Trophoblast cell (in vitro differentiated cells and primary cell): Measurements from ENCODE around the gene EEIG1.

Source experiments
- DNase-seq, 2 donors: peaks; one replicate each; pipeline ENCODE4 v3.0.0-alpha.2; 2016
- H2AFZ ChIP-seq: 2 replicates; pipeline ENCODE4 v1.6.1; 2013; ENCODE audit warnings: low read length, moderate library complexity, mild to moderate bottlenecking; ENCODE audit not compliant: insufficient read depth, poor library complexity
- H2AK5ac ChIP-seq: 2 replicates; pipeline ENCODE4 v1.6.1; 2013; ENCODE audit warnings: mild to moderate bottlenecking, low read length
- H2BK120ac ChIP-seq: 2 replicates; pipeline ENCODE4 v1.6.1; 2013; ENCODE audit warnings: low read length, mild to moderate bottlenecking, moderate library complexity; ENCODE audit not compliant: insufficient read depth, poor library complexity
- H2BK12ac ChIP-seq: 2 replicates; pipeline ENCODE4 v1.6.1; 2013; ENCODE audit warnings: mild to moderate bottlenecking, low read length, moderate library complexity
- H2BK5ac ChIP-seq: 2 replicates; pipeline ENCODE4 v1.6.1; 2013; ENCODE audit warnings: low read length, low read depth, moderate library complexity, mild to moderate bottlenecking; ENCODE audit not compliant: poor library complexity
- H3K14ac ChIP-seq: 2 replicates; pipeline ENCODE4 v1.6.1; 2013; ENCODE audit warnings: mild to moderate bottlenecking, low read length
- H3K18ac ChIP-seq: 2 replicates; pipeline ENCODE4 v1.6.1; 2013; ENCODE audit warnings: mild to moderate bottlenecking, low read length
- H3K23ac ChIP-seq: 2 replicates; pipeline ENCODE4 v1.6.1; 2013; ENCODE audit warnings: low read length
- H3K27ac ChIP-seq: 2 replicates; pipeline ENCODE4 v1.5.1; 2013; ENCODE audit warnings: low read depth, mild to moderate bottlenecking, inconsistent platforms, low read length, moderate library complexity
- H3K27me3 ChIP-seq: 2 replicates; pipeline ENCODE4 v1.6.1; 2013; ENCODE audit warnings: inconsistent platforms, mild to moderate bottlenecking, low read length, moderate library complexity; ENCODE audit not compliant: insufficient read depth
- H3K36me3 ChIP-seq, 2 experiments: 1 replicate in 1 of 2; 2 replicates in 1 of 2; pipeline ENCODE4 v1.6.1; 2013; ENCODE audit warnings: low read length in 2 of 2, mild to moderate bottlenecking in 2 of 2, moderate library complexity in 1 of 2; ENCODE audit not compliant: insufficient read depth in 2 of 2, control insufficient read depth in 1 of 2
- H3K4ac ChIP-seq: 2 replicates; pipeline ENCODE4 v1.6.1; 2013; ENCODE audit warnings: low read depth, mild to moderate bottlenecking, low read length, moderate library complexity
- H3K4me1 ChIP-seq, 2 experiments: 1 replicate in 1 of 2; 2 replicates in 1 of 2; pipeline ENCODE4 v1.6.1; 2013; ENCODE audit warnings: low read length in 2 of 2, mild to moderate bottlenecking in 2 of 2, moderate library complexity in 1 of 2; ENCODE audit not compliant: insufficient read depth in 2 of 2, control insufficient read depth in 1 of 2
- H3K4me2 ChIP-seq: 2 replicates; pipeline ENCODE4 v1.6.1; 2013; ENCODE audit warnings: inconsistent platforms, mild to moderate bottlenecking, low read length, moderate library complexity
- H3K4me3 ChIP-seq: 2 replicates; pipeline ENCODE4 v1.5.1; 2013; ENCODE audit warnings: mild to moderate bottlenecking, low read depth, low read length, inconsistent platforms
- H3K79me1 ChIP-seq: one replicate; pipeline ENCODE4 v1.6.1; 2013; ENCODE audit warnings: low read length
- H3K79me2 ChIP-seq: 2 replicates; pipeline ENCODE4 v1.6.1; 2013; ENCODE audit warnings: low read length, mild to moderate bottlenecking; ENCODE audit not compliant: control insufficient read depth, insufficient read depth, poor library complexity
- H3K9ac ChIP-seq: 2 replicates; pipeline ENCODE4 v1.6.1; 2013; ENCODE audit warnings: mild to moderate bottlenecking, low read length
- H3K9me3 ChIP-seq: 2 replicates; pipeline ENCODE4 v1.6.1; 2013; ENCODE audit warnings: low read depth, mild to moderate bottlenecking, control low read depth, inconsistent platforms, low read length; ENCODE audit not compliant: insufficient read depth
- H4K12ac ChIP-seq: 2 replicates; pipeline ENCODE4 v1.6.1; 2013; ENCODE audit warnings: low read depth, mild to moderate bottlenecking, low read length, moderate library complexity
- H4K8ac ChIP-seq: 2 replicates; pipeline ENCODE4 v1.6.1; 2013; ENCODE audit warnings: low read depth, mild to moderate bottlenecking, low read length, moderate library complexity
- H4K91ac ChIP-seq: one replicate; pipeline ENCODE4 v1.6.1; 2013; ENCODE audit warnings: low read depth, mild to moderate bottlenecking, low read length, moderate library complexity
- WGBS: extraction: QIAGEN DNeasy Blood & Tissue Kit; methylation state at CpG from one replicate; pipeline ENCODE4 v1.1.7; 2013; ENCODE audit warnings: missing lambda C conversion rate; ENCODE audit not compliant: insufficient read length, insufficient coverage; ENCODE audit errors: extremely low coverage; 5-methylcytosine and 5-hydroxymethylcytosine counted together

Gene EEIG1

DNA sequence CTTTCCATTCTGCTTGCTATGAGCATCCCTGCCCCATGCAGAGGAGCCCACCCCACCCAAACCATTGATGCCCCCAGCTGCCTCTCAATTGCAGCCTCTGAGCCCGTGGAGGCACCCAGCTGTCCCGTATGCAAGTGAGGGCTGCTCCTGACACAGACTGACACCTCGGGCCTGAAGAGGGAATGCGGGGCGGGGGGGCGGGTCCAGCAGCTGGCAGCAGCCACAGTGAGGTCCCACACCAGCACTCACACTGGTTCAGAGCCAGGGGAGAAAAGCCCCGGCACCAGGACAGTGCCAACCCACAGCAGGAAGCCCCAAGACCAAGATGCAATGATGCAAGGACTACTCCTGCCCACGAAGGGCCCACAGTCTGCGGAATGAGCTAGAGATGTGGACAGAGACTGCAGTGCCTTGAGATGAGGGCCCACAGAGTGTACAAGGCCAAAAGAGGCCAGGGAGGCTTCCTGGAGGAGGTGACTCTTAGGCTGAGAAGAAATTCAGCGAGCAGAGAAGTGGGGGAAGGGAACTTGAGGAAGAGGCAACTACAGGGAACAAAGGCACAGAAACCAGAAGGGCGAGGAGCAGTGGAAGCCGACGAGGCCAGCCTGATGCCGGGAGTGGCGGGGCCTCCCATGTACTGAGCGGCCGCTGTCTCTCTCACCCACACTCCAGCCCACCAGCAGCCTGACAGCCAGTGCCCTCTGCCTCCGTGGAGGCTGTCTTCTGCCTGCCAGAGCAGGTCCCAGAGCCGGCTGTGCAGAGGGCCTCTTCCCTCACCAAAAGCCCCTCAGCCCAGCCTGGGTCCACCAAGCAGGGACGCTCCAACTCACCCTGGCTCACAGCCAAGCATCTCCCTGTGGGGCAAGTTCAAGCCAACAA, 9.2 kb downstream of the EEIG1 start:
- H4K12ac ChIP-seq, result no peak overlapping the region
- WGBS, result no CpG with 5 or more reads among the region's 20 CpGs
- H3K18ac ChIP-seq, result peak overlapping the region; percentile 26
- no peak for DNase-seq
- H3K79me2 ChIP-seq, result peaks cover 70% of the 10 kb centered on the region
- H2BK12ac ChIP-seq, result peak overlapping the region; percentile 17
- no peak overlapping the region for H2BK120ac ChIP-seq
- peak overlapping the region; percentile 21 for H4K91ac ChIP-seq
- no peak overlapping the region for H3K4me2 ChIP-seq
- H3K4me3 ChIP-seq, result no peak overlapping the region
- peaks cover 51 to 75% of the 10 kb centered on the region in 2 experiments for H3K4me1 ChIP-seq
- no peak overlapping the region for H3K27ac ChIP-seq
- no peak overlapping the region for H3K9ac ChIP-seq
- peaks cover 6% of the 10 kb centered on the region for H3K79me1 ChIP-seq
- no peaks in the 10 kb centered on the region for H3K27me3 ChIP-seq
- H3K36me3 ChIP-seq, result peaks cover 2 to 9% of the 10 kb centered on the region in 2 experiments
- H2BK5ac ChIP-seq, result no peak overlapping the region
- peaks cover 2% of the 10 kb centered on the region for H3K9me3 ChIP-seq
- no peak overlapping the region for H2AFZ ChIP-seq
- no peak overlapping the region for H4K8ac ChIP-seq
- H3K4ac ChIP-seq, result peak overlapping the region; percentile 96
- H2AK5ac ChIP-seq, result peak overlapping the region; percentile 16
- no peak overlapping the region for H3K23ac ChIP-seq
- H3K14ac ChIP-seq, result peak overlapping the region; percentile 25

DNA sequence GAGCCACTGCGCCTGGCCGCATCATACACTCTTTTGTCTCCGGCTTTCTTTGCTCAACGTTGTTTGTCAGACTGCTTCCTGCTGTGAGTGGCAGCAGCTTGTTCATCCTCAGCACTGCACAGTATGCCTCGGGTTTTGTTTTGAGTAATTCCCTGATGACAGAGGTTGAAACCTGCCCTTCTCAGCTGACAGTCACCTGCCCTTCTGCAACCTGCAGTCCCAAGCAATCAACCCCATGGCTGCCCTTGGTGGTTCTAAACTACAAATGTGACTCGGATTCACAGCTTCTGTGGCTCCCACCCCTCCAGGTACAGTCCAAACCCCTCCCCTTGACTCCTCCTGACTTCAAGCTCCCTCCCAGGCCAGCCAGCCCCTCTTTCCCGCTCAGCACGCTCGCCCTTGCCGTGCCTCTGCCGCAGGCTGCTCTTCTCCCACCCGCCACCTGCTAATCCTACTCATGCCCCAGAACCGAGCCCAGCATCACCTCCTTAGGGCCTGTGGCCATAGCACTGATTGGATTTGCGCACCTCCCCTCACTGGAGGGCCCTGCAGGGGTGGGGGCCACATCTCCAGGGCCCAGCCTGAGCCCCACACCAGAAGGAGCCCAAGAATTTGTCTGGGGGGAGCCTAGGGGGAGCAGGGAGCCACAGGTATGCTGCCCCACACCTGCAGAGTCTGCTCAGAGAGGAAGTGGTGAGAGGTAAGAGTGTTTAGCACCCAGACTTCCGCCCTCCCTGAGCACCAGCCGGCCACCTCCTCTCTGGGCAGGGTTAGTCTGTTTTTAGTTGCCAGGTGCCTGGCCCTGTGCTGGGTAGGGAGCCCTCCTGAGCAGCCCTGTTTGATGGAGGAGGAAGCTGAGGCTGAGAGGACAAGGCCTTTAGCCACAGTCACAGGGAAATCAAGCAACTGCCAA, 10.1 kb downstream of the EEIG1 start:
- Histone ChIP-seq H3K23ac (no peak overlapping the region), H3K4me1 (peaks cover 52 to 82% of the 10 kb centered on the region in 2 experiments), H2BK120ac (no peak overlapping the region), H3K4me3 (no peak overlapping the region), H3K14ac (peak overlapping the region; percentile 26), H3K27me3 (no peaks in the 10 kb centered on the region), H4K91ac (no peak overlapping the region), H2BK5ac (no peak overlapping the region), H4K8ac (no peak overlapping the region), H2AFZ (no peak overlapping the region), H4K12ac (no peak overlapping the region), H3K27ac (no peak overlapping the region), H3K18ac (peak overlapping the region; percentile 11), H3K4me2 (no peak overlapping the region), H3K4ac (peak overlapping the region; percentile 44), H3K9ac (no peak overlapping the region), H3K79me2 (peaks cover 69% of the 10 kb centered on the region), H3K36me3 (peaks cover 2 to 6% of the 10 kb centered on the region in 2 experiments), H3K79me1 (peaks cover 12% of the 10 kb centered on the region), H2AK5ac (no peak overlapping the region), H2BK12ac (no peak overlapping the region), H3K9me3 (peaks cover 2% of the 10 kb centered on the region)
- WGBS, result no CpG with 5 or more reads among the region's 16 CpGs
- DNase-seq, result peak in 1 of 2 donors; percentile 23

DNA sequence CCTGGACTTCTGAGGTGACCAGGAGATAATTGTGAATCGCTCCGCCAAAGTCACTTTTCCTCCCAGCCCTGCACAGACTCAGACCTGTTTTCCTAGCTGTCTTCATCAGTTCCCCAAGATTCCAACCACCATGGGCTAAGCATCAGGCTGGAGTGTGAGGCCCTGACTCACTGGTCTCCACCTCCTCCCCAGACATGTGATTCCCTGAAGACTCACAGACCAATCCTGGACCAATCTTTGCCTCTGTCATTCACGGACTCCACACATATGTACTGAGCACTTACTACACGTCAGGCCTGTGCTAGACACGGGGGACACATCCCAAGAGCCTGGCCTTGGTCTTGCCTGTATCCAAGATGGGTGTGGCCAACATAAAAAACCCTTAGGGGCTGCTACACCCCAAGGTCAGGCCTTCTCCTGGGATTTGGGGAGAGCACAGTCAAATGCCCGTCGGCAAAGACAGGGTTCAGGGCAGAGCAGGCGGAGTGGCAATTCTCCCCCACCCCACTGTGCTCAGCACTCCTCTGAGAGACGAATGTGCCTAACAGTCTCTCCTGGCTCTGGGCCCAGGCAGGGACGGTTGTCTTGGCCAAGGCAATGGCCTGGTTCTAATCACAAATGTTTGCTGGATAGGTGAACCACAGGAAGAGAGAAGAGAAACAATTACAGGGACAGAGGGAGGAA, 11.9 kb downstream of the EEIG1 start:
- Histone ChIP-seq H3K79me2 (peaks cover 60% of the 10 kb centered on the region), H3K9ac (no peak overlapping the region), H3K4me3 (no peak overlapping the region), H3K18ac (peak overlapping the region; percentile 62), H2BK12ac (peak overlapping the region; percentile 21), H2BK5ac (no peak overlapping the region), H4K12ac (no peak overlapping the region), H2AK5ac (peak overlapping the region; percentile 26), H3K27ac (no peak overlapping the region), H4K91ac (no peak overlapping the region), H2BK120ac (no peak overlapping the region), H4K8ac (no peak overlapping the region), H3K4me2 (no peak overlapping the region), H3K27me3 (no peaks in the 10 kb centered on the region), H3K36me3 (peaks cover 2 to 3% of the 10 kb centered on the region in 2 experiments), H3K14ac (no peak overlapping the region), H3K9me3 (no peaks in the 10 kb centered on the region), H3K23ac (no peak overlapping the region), H3K4ac (peak overlapping the region; percentile 3), H3K4me1 (peaks cover 58 to 79% of the 10 kb centered on the region in 2 experiments), H3K79me1 (peaks cover 16% of the 10 kb centered on the region), H2AFZ (no peak overlapping the region)
- peak; percentile 76 to 79 for DNase-seq
- no CpG with 5 or more reads among the region's 10 CpGs for WGBS

- Histone ChIP-seq H3K18ac (no peak overlapping the region), H3K4me2 (no peak overlapping the region), H3K9me3 (no peaks in the 10 kb centered on the region), H4K12ac (no peak overlapping the region), H2AK5ac (no peak overlapping the region), H3K23ac (no peak overlapping the region), H2BK120ac (no peak overlapping the region), H3K14ac (no peak overlapping the region), H3K27ac (no peak overlapping the region), H3K27me3 (no peaks in the 10 kb centered on the region), H3K79me1 (peaks cover 16% of the 10 kb centered on the region), H3K4ac (peak overlapping the region; percentile 9), H4K91ac (no peak overlapping the region), H3K4me3 (no peak overlapping the region), H4K8ac (no peak overlapping the region), H2BK5ac (no peak overlapping the region), H3K79me2 (peaks cover 56% of the 10 kb centered on the region), H2AFZ (no peak overlapping the region), H2BK12ac (no peak overlapping the region), H3K9ac (no peak overlapping the region), H3K4me1 (peaks cover 58 to 79% of the 10 kb centered on the region in 2 experiments), H3K36me3 (peaks cover 2 to 3% of the 10 kb centered on the region in 2 experiments)
- DNase-seq, result peak; percentile 83 to 84
- no CpG with 5 or more reads among the region's 3 CpGs for WGBS
These were observed 12.7 kb downstream of the EEIG1 start for GRCh38 chr9:127968042-127968441.
